Activated T-cell treated with anti-CD3 and anti-CD28 coated beads for 4 hours (primary cell): ENCODE measurements around the gene TSPAN19.

ENCODE experiments used
- DNase-seq: peaks from one replicate; pipeline ENCODE4 v3.0.0-alpha.2; 2020

TSPAN19 gene

GRCh38 chr12:84998341-84998740, 37.7 kb downstream of the TSPAN19 start:
- DNase-seq = no peak

- DNase-seq = no peak
Observed at GRCh38 chr12:84996759-84997158, 39.3 kb downstream of the TSPAN19 start.

GRCh38 chr12:84995641-84996040, 40.4 kb downstream of the TSPAN19 start:
- no peak for DNase-seq

- DNase-seq = no peak
Observed at GRCh38 chr12:84994426-84994825, 41.7 kb downstream of the TSPAN19 start.

- DNase-seq = no peak
Observed at GRCh38 chr12:84986586-84986985, 49.5 kb downstream of the TSPAN19 start.

- DNase-seq = no peak
Observed at GRCh38 chr12:84986117-84986516, 50.0 kb downstream of the TSPAN19 start.

- DNase-seq = no peak
Observed at GRCh38 chr12:84983289-84983688, 52.8 kb downstream of the TSPAN19 start.

- DNase-seq = no peak
Observed at GRCh38 chr12:84982888-84983287, 53.2 kb downstream of the TSPAN19 start.

- DNase-seq = no peak
Observed at GRCh38 chr12:84978921-84979320, 57.2 kb downstream of the TSPAN19 start.

GRCh38 chr12:84976133-84976532, 59.9 kb downstream of the TSPAN19 start:
- no peak for DNase-seq

- no peak for DNase-seq
Observed at GRCh38 chr12:84974155-84974815, 61.8 kb downstream of the TSPAN19 start.

GRCh38 chr12:84973026-84973425, 63.1 kb downstream of the TSPAN19 start:
- no peak for DNase-seq

- no peak for DNase-seq
Observed at GRCh38 chr12:84969226-84969625, 66.9 kb downstream of the TSPAN19 start.
